Measurements from ENCODE around the gene APBA2. TPM values are rescaled to one million over a fixed set of nuclear protein-coding genes. Genes with fewer than 3 reads are reported as not detected.

Gene APBA2
- total RNA-seq, 2 experiments from 2014 or later = not detected

GRCh38 chr15:28887339-28888174 is 1.8 kb downstream of the APBA2 start:
- H3K4me2 ChIP-seq (ENCODE audit: low read length) = no peak overlapping the region
- no peaks in the 10 kb centered on the region for H3K9me3 ChIP-seq (ENCODE audit: low read length)
- no peak overlapping the region for H3K4me3 ChIP-seq (ENCODE audit: low read depth, low read length, poor library complexity, severe bottlenecking)
- no TSS peak for BruUV-seq (replicated peaks)
- intact Hi-C loops (cut with micrococcal nuclease; ENCODE audit: unreplicated experiment) = no loop called here
- ChIA-PET POLR2A (no interaction called here), CTCF (ENCODE audit: unreplicated experiment) (no interaction called here)
- no peak overlapping the region for H3K27ac ChIP-seq (ENCODE audit: low read depth, low read length, poor library complexity, severe bottlenecking)
- H3K9me2 ChIP-seq (ENCODE audit: insufficient read depth, low read length) = no peaks in the 10 kb centered on the region
- TF ChIP-seq CTCF (conservative IDR thresholded peaks at IDR 0.05; ENCODE audit: low read length) (no peak), EZH2phosphoT487 (IDR thresholded peaks at IDR 0.05; ENCODE audit: borderline replicate concordance, low read depth, low read length) (no peak)
- H2AFZ ChIP-seq (ENCODE audit: low read length) = no peak overlapping the region
- H3K4me1 ChIP-seq (ENCODE audit: insufficient read depth, low read length, poor library complexity, severe bottlenecking) = no peaks in the 10 kb centered on the region
- no peaks in the 10 kb centered on the region for H3K36me3 ChIP-seq (ENCODE audit: insufficient read depth, low read length)
- no peak for DNase-seq (ENCODE audit: low spot score)
- no peaks in the 10 kb centered on the region for H3K79me2 ChIP-seq (ENCODE audit: insufficient read depth, low read depth, low read length)
- H4K20me1 ChIP-seq (ENCODE audit: insufficient read depth, low read length) = no peaks in the 10 kb centered on the region

- BruUV-seq (replicated peaks) = no TSS peak
- ChIA-PET POLR2A (no interaction called here), CTCF (ENCODE audit: unreplicated experiment) (no interaction called here)
- TF ChIP-seq EZH2phosphoT487 (IDR thresholded peaks at IDR 0.05; ENCODE audit: borderline replicate concordance, low read depth, low read length) = no peak
- TF ChIP-seq CTCF (conservative IDR thresholded peaks at IDR 0.05; ENCODE audit: low read length) = no peak
- Histone ChIP-seq H3K79me2 (ENCODE audit: insufficient read depth, low read depth, low read length) (no peaks in the 10 kb centered on the region), H3K9me3 (ENCODE audit: low read length) (no peaks in the 10 kb centered on the region), H4K20me1 (ENCODE audit: insufficient read depth, low read length) (no peaks in the 10 kb centered on the region), H3K9me2 (ENCODE audit: insufficient read depth, low read length) (no peaks in the 10 kb centered on the region), H3K4me1 (ENCODE audit: insufficient read depth, low read length, poor library complexity, severe bottlenecking) (no peaks in the 10 kb centered on the region), H2AFZ (ENCODE audit: low read length) (no peak overlapping the region), H3K36me3 (ENCODE audit: insufficient read depth, low read length) (no peaks in the 10 kb centered on the region), H3K4me2 (ENCODE audit: low read length) (no peak overlapping the region), H3K27ac (ENCODE audit: low read depth, low read length, poor library complexity, severe bottlenecking) (no peak overlapping the region), H3K4me3 (ENCODE audit: low read depth, low read length, poor library complexity, severe bottlenecking) (no peak overlapping the region)
- intact Hi-C loops (cut with micrococcal nuclease; ENCODE audit: unreplicated experiment) = no loop called here
- no peak for DNase-seq (ENCODE audit: low spot score)
These were observed 2.6 kb downstream of the APBA2 start for GRCh38 chr15:28888302-28888894.

GRCh38 chr15:28888900-28889299 is 3.1 kb downstream of the APBA2 start:
- TF ChIP-seq CTCF (conservative IDR thresholded peaks at IDR 0.05; ENCODE audit: low read length) = no peak
- TF ChIP-seq EZH2phosphoT487 (IDR thresholded peaks at IDR 0.05; ENCODE audit: borderline replicate concordance, low read depth, low read length) = no peak
- ChIA-PET POLR2A (no interaction called here), CTCF (ENCODE audit: unreplicated experiment) (no interaction called here)
- no peaks in the 10 kb centered on the region for H3K36me3 ChIP-seq (ENCODE audit: insufficient read depth, low read length)
- H2AFZ ChIP-seq (ENCODE audit: low read length) = no peak overlapping the region
- H3K79me2 ChIP-seq (ENCODE audit: insufficient read depth, low read depth, low read length) = no peaks in the 10 kb centered on the region
- H3K9me2 ChIP-seq (ENCODE audit: insufficient read depth, low read length) = no peaks in the 10 kb centered on the region
- no peak overlapping the region for H3K4me3 ChIP-seq (ENCODE audit: low read depth, low read length, poor library complexity, severe bottlenecking)
- no peak overlapping the region for H3K4me2 ChIP-seq (ENCODE audit: low read length)
- H3K27ac ChIP-seq (ENCODE audit: low read depth, low read length, poor library complexity, severe bottlenecking) = no peak overlapping the region
- DNase-seq (ENCODE audit: low spot score) = no peak
- no peaks in the 10 kb centered on the region for H3K4me1 ChIP-seq (ENCODE audit: insufficient read depth, low read length, poor library complexity, severe bottlenecking)
- H4K20me1 ChIP-seq (ENCODE audit: insufficient read depth, low read length) = no peaks in the 10 kb centered on the region
- no TSS peak for BruUV-seq (replicated peaks)
- no peaks in the 10 kb centered on the region for H3K9me3 ChIP-seq (ENCODE audit: low read length)
- intact Hi-C loops (cut with micrococcal nuclease; ENCODE audit: unreplicated experiment) = no loop called here

All from OCI-LY7 (cell line).